ENCODE results near the gene LNX2. TPM values are rescaled to one million over a fixed set of nuclear protein-coding genes. Genes with fewer than 3 reads are reported as not detected.

LNX2 gene
- total and polyA plus RNA-seq, 2 donors (not counting 1 experiment from before 2014, with no cell fraction given), result 2.9 to 10.9 TPM

DNA sequence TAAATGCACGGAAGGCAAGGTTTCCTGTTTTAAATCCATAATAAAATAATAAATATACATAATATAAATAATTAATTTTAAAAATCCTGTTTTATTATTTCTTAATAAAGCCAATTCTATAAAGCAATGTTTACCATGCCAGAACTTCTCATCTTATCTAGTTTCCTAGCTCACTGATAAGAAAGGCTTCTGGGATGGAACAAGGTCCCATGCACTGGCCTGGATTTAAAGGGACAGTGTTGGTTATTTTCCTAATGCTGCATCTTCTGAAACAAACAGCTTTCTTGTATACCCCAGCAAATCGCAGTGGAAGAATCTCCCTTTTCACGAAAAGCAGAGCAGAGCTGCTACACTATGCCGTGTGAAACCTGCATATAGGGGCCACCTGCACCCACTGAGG is 68.8 kb downstream of the LNX2 start:
- H4K20me1 ChIP-seq (ENCODE audit: control insufficient read depth, insufficient read depth, low read length, poor library complexity, severe bottlenecking), result no peaks in the 10 kb centered on the region
- no peak overlapping the region for H3K27ac Mint-ChIP-seq
- no peak overlapping the region for H3K4me3 Mint-ChIP-seq
- no peaks in the 10 kb centered on the region for H3K79me2 ChIP-seq (ENCODE audit: control insufficient read depth, insufficient read depth, low read length)
- intact Hi-C loops (cut with micrococcal nuclease), result no loop called here
- WGBS (ENCODE audit: insufficient coverage), result 100% methylated on average over 3 of the region's 4 CpGs
- no peak overlapping the region for H3K9ac ChIP-seq (ENCODE audit: low read length)
- DNase-seq (no peak), ATAC-seq (ENCODE audit: low read depth) (no peak)
- H3K9me3 Mint-ChIP-seq (ENCODE audit: insufficient read depth), result no peaks in the 10 kb centered on the region
- peaks cover 0 to 32% of the 10 kb centered on the region in 2 experiments for H3K36me3 ChIP-seq (replicated peaks in 1 of 2; ENCODE audit: control extremely low read depth in 1 of 2, control insufficient read depth in 1 of 2, extremely low read depth in 1 of 2, insufficient read depth in 2 of 2, low read length in 1 of 2)
- H2AFZ ChIP-seq (ENCODE audit: insufficient read depth, low read depth, low read length, poor library complexity, severe bottlenecking), result no peak overlapping the region
- no peak overlapping the region for H3K27ac ChIP-seq (ENCODE audit: low read length in 2 of 2)
- no peaks in the 10 kb centered on the region for H3K4me1 Mint-ChIP-seq
- ChIA-PET CTCF (interaction anchor here (1.0 to 1.8 kb wide), 5 partner anchors 9 to 275 kb away, joined by 3 to 4 read pairs (median 3); no protein-coding TSS in a partner anchor), POLR2A (no interaction called here)
- H3K4me2 ChIP-seq (replicated peaks; ENCODE audit: low read depth, low read length, poor library complexity, severe bottlenecking), result no peak overlapping the region
- no peaks in the 10 kb centered on the region for H3K27me3 ChIP-seq (replicated peaks in 1 of 4; ENCODE audit: control extremely low read depth in 1 of 4, control insufficient read depth in 3 of 4, insufficient read depth in 4 of 4, low read length in 3 of 4)
- no peaks in the 10 kb centered on the region for H3K27me3 Mint-ChIP-seq
- H3K9me3 ChIP-seq (ENCODE audit: control extremely low read depth in 1 of 3, control insufficient read depth in 2 of 3, insufficient read depth in 1 of 3, low read length in 2 of 3), result no peaks in the 10 kb centered on the region
- TF ChIP-seq, protein P1, sequence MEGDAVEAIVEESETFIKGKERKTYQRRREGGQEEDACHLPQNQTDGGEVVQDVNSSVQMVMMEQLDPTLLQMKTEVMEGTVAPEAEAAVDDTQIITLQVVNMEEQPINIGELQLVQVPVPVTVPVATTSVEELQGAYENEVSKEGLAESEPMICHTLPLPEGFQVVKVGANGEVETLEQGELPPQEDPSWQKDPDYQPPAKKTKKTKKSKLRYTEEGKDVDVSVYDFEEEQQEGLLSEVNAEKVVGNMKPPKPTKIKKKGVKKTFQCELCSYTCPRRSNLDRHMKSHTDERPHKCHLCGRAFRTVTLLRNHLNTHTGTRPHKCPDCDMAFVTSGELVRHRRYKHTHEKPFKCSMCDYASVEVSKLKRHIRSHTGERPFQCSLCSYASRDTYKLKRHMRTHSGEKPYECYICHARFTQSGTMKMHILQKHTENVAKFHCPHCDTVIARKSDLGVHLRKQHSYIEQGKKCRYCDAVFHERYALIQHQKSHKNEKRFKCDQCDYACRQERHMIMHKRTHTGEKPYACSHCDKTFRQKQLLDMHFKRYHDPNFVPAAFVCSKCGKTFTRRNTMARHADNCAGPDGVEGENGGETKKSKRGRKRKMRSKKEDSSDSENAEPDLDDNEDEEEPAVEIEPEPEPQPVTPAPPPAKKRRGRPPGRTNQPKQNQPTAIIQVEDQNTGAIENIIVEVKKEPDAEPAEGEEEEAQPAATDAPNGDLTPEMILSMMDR (IDR thresholded peaks at IDR 0.05), result no peak
- no peak for TF ChIP-seq EZH2 (IDR thresholded peaks at IDR 0.05; ENCODE audit: borderline replicate concordance, insufficient read depth, low read depth, low read length, poor library complexity, severe bottlenecking)
- no peak overlapping the region for H3K4me3 ChIP-seq (ENCODE audit: control extremely low read depth in 1 of 5, extremely low read depth in 1 of 5, insufficient read depth in 1 of 5, low read depth in 2 of 5, low read length in 4 of 5)
- H3K4me1 ChIP-seq (ENCODE audit: control insufficient read depth in 2 of 2, insufficient read depth in 2 of 2, low read length in 2 of 2), result no peaks in the 10 kb centered on the region

DNA sequence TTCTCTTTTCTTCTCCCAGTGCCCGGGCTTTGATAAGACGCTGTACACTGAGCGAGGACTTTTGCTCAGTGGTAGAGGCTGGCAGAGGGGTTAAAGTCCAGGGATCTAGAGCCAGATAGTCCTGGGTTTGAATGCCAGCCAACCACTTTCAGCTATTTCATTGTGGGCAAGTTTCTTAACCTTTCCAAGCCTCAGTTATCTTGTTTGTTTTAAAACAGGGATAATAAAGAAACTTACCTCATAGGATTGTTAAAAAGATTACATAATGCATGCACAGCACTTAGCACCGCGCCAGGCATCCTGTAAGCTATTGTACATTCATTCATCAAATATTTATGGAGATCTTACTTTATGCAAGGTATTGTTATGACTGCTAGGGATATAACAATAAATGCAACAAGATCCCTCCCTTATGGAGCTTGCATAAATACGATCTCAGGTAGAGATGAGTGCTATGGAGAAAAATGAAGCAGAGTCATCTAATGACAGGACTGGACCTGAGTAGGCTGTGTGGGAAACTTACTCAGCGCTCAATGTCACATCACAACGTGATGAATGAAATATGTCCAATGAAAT is 70.8 kb downstream of the LNX2 start:
- intact Hi-C loops (cut with micrococcal nuclease), result no loop called here
- Mint-ChIP-seq H3K4me3 (no peak overlapping the region), H3K4me1 (no peaks in the 10 kb centered on the region), H3K27ac (no peak overlapping the region), H3K9me3 (ENCODE audit: insufficient read depth) (no peaks in the 10 kb centered on the region), H3K27me3 (no peaks in the 10 kb centered on the region)
- POLR2A ChIA-PET, result no interaction called here
- H4K20me1 ChIP-seq (ENCODE audit: control insufficient read depth, insufficient read depth, low read length, poor library complexity, severe bottlenecking), result no peaks in the 10 kb centered on the region
- no peak overlapping the region for H3K4me2 ChIP-seq (replicated peaks; ENCODE audit: low read depth, low read length, poor library complexity, severe bottlenecking)
- no peak overlapping the region for H3K9ac ChIP-seq (ENCODE audit: low read length)
- no peaks in the 10 kb centered on the region for H3K79me2 ChIP-seq (ENCODE audit: control insufficient read depth, insufficient read depth, low read length)
- H3K27ac ChIP-seq (ENCODE audit: low read length in 2 of 2), result no peak overlapping the region
- ATAC-seq (ENCODE audit: low read depth) (no peak), DNase-seq (no peak)
- TF ChIP-seq, protein P1 (IDR thresholded peaks at IDR 0.05), result no peak
- TF ChIP-seq EZH2 (IDR thresholded peaks at IDR 0.05; ENCODE audit: borderline replicate concordance, insufficient read depth, low read depth, low read length, poor library complexity, severe bottlenecking), result no peak
- H3K4me3 ChIP-seq (ENCODE audit: control extremely low read depth in 1 of 5, extremely low read depth in 1 of 5, insufficient read depth in 1 of 5, low read depth in 2 of 5, low read length in 4 of 5), result no peak overlapping the region
- WGBS (ENCODE audit: insufficient coverage), result no CpG with 5 or more reads among the region's 8 CpGs
- H3K36me3 ChIP-seq (replicated peaks in 1 of 2; ENCODE audit: control extremely low read depth in 1 of 2, control insufficient read depth in 1 of 2, extremely low read depth in 1 of 2, insufficient read depth in 2 of 2, low read length in 1 of 2), result peaks cover 0 to 35% of the 10 kb centered on the region in 2 experiments
- H3K9me3 ChIP-seq (ENCODE audit: control extremely low read depth in 1 of 3, control insufficient read depth in 2 of 3, insufficient read depth in 1 of 3, low read length in 2 of 3), result no peaks in the 10 kb centered on the region
- CTCF ChIA-PET, result no interaction called here
- no peak overlapping the region for H2AFZ ChIP-seq (ENCODE audit: insufficient read depth, low read depth, low read length, poor library complexity, severe bottlenecking)
- H3K27me3 ChIP-seq (replicated peaks in 1 of 4; ENCODE audit: control extremely low read depth in 1 of 4, control insufficient read depth in 3 of 4, insufficient read depth in 4 of 4, low read length in 3 of 4), result no peaks in the 10 kb centered on the region
- no peaks in the 10 kb centered on the region for H3K4me1 ChIP-seq (ENCODE audit: control insufficient read depth in 2 of 2, insufficient read depth in 2 of 2, low read length in 2 of 2)
